ENCODE results near the gene RARB.

The RARB gene

GRCh38 chr3:25471081-25471768, 43.2 kb downstream of the RARB start:
- DNase-seq (ENCODE audit: low read depth, low spot score), result no peak

GRCh38 chr3:25472153-25472552, 44.1 kb downstream of the RARB start:
- DNase-seq (ENCODE audit: low read depth, low spot score), result no peak

- DNase-seq (ENCODE audit: low read depth, low spot score), result no peak
Measured at GRCh38 chr3:25472731-25473130, 44.7 kb downstream of the RARB start.

DNA sequence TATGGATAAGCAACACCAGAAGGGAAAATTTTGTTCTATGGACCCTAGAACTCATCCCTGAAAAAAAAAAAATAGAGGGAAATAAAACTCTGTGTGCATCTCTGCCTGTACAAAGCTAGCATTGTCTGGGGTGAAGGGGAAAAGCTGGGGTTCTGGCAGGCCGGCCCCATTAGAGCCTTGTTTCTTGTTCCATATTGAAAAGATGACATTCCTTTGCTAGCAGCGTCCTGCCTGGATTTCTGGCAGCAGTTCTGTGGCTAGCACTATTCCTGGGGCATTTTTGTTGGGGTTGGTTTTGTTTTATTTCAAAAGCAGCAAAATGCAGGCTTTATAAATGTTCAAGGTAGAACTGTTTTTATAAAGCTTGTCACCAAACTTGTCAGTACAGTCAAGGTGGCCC, 45.2 kb downstream of the RARB start:
- DNase-seq (ENCODE audit: low read depth, low spot score), result peak; percentile 49

GRCh38 chr3:25474052-25474451, 46.0 kb downstream of the RARB start:
- no peak for DNase-seq (ENCODE audit: low read depth, low spot score)

GRCh38 chr3:25476639-25477038, 48.6 kb downstream of the RARB start:
- DNase-seq (ENCODE audit: low read depth, low spot score), result no peak

GRCh38 chr3:25478211-25478757, 50.2 kb downstream of the RARB start:
- no peak for DNase-seq (ENCODE audit: low read depth, low spot score)

- no peak for DNase-seq (ENCODE audit: low read depth, low spot score)
Measured at GRCh38 chr3:25478964-25479726, 51.1 kb downstream of the RARB start.

- no peak for DNase-seq (ENCODE audit: low read depth, low spot score)
Measured at GRCh38 chr3:25479727-25480010, 51.6 kb downstream of the RARB start.

- no peak for DNase-seq (ENCODE audit: low read depth, low spot score)
Measured at GRCh38 chr3:25480811-25481210, 52.7 kb downstream of the RARB start.

GRCh38 chr3:25481386-25481785, 53.3 kb downstream of the RARB start:
- no peak for DNase-seq (ENCODE audit: low read depth, low spot score)

DNA sequence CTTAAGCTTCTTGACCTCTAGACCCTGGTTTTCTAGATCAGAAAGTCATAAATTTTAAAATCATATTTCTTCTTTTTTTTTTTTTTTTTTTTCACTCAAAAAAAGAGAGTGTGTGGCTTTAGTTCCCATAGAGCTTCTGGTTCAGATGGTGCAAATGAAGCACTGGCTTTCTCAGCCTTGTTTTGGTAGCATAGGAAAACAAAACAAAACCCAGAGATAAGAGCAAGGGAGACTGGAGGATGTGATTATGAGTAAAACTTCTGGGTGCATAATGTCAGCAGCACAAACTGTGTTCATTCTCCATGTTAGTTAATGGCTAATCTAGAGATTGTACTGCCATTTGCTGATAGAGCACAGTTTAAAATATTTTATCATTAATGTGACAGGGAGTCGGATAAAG, 55.4 kb downstream of the RARB start:
- no peak for DNase-seq (ENCODE audit: low read depth, low spot score)

- peak; percentile 4 for DNase-seq (ENCODE audit: low read depth, low spot score)
Measured at GRCh38 chr3:25485673-25486072, 57.6 kb downstream of the RARB start.

DNA sequence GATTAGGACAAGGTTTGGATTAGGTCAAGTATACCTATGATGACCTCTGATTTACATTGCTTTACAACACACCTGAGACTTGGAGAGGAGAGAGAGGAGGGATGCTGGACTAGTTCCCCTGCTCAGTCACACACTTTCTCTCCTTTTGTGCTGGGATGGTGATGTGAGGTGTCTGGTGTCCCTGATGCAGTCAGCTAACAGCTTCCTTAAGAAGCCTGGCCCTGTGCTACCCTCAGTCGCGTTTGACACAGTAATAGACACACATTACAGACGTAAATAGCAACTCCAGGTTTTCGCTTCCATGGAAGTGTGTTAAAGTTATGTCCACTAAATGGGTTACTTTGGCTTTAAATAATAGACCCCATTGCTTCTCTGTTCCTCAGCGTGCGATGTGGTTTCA, 58.9 kb downstream of the RARB start:
- DNase-seq (ENCODE audit: low read depth, low spot score), result no peak

DNA sequence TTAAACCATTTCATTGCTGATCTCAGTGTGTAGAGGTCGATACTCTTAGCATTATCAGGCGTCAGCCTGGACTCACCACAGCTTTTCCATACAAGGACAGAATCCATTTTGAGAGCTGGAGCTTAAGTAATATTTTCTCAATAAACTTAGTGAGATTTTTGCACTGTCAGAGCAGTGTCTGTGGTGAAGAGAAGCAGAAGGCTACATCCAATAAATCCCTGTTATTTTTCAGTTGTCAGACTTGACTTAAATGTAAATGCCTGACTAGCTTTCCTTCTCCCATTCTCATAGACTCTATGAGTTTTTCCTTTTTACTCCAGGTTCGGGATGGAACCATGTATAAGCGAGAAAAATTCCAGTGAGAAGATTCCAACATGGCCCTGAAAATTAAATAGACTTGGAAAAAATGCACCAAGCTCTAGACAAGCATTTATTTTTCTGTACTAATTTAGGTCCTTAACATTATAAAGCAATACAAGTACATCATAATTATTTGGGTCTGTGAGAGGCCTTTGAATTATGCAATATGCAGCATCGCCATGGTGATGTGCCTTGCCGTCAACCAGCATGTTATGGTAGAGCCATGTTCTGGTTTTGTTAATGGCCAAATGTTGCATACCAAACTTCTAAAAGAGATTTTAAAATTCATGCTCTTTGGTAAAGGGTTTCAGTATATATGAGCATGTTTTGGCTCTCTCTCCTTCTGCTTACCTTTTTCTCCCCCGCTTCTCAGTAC, 62.0 kb downstream of the RARB start:
- DNase-seq (ENCODE audit: low read depth, low spot score), result no peak

DNA sequence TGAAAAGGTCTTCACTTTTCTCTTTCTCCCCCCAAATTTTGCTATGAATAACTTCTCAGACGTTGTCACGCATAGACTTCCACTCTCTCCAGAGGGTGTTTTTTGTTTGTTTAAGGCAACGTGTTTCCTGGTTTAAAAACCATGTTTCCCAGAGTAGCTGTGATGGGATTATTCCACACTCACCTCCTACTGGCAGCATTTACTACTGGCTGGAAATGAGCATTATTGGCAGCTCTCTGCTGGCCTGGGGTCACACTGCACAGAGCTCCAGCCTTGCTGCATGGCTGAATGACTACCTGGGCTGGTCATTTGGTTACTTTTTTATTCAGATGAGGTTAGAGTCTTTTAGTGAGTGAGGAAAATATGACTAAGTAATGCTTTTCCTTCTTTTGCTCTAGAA, 65.2 kb downstream of the RARB start:
- DNase-seq (ENCODE audit: low read depth, low spot score), result no peak

GRCh38 chr3:25493786-25494185, 65.7 kb downstream of the RARB start:
- DNase-seq (ENCODE audit: low read depth, low spot score), result no peak

GRCh38 chr3:25495304-25495703, 67.2 kb downstream of the RARB start:
- DNase-seq (ENCODE audit: low read depth, low spot score), result no peak

DNA sequence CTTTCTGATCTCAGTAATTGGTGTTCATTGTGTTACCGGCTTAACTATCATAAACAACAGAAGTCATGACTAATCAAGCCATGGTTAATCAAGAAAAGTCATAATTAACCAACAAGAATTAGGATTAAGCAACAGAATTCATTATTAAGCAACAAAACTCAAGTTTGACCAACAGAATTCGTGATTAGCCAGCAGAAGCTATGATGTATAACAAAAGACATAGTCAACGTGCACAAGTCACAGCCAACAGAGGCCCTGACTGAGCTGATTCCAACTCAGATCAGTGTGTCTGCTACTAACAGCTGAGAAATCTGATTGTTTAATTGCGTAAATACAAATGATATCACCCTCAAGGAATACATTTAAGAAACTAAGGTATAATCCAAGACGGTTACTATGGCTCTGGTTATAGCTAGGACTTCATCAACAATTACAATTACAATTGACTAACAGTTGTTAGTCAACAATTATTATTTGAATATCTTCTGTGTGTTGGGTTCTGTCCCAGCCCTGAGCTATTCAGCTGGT, 67.7 kb downstream of the RARB start:
- no peak for DNase-seq (ENCODE audit: low read depth, low spot score)

GRCh38 chr3:25497096-25497495, 69.0 kb downstream of the RARB start:
- DNase-seq (ENCODE audit: low read depth, low spot score), result peak; percentile 2

DNA sequence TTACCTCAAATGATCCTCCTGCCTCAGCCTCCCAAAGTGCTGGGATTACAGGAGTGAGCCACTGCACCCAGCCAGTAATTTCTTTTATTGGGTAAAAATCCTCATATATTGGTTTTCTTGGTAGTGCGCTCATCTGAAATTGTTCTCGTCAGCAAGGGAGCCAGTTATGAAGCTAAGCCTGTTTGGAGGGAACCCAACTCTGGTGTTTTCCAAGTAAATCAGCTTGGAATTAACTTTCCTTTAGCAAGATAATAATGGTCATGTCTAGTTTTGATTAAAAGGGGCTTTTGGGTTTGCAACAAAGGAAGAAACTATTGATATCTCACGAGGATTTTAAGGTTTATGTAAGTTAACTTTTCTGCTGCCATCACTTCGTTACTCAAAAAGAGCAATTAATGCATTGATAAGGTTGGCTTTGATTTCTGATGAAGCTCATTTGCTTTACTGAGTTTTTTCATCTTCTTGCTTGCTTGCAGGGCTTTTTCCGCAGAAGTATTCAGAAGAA, 72.7 kb downstream of the RARB start:
- no peak for DNase-seq (ENCODE audit: low read depth, low spot score)

DNA sequence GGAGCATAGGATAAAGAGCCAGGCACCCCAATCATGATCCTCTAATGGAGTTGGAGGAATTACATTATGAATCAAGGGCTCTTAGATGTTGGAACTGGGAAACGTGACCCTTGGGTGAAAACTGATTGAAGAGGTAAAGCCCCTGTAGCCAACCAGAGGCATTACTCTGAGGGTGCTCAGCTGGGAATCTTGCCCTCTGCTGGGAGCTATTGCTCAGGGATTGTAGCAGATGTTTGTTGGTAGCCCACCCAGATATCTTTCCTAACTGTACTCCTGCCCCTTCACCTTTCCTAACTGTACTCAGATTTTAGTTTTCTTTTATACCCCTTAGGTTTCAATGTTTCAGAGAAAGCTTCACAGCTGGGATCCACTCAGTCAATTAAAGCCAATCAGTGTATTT, 74.2 kb downstream of the RARB start:
- DNase-seq (ENCODE audit: low read depth, low spot score), result no peak
